ENCODE measurements around the gene PLD4.
A peak's percentile ranks its signal among the peaks of the same experiment; 100 is the strongest.
"Not testable (repeated sequence)": the region's sequence is repeated elsewhere in the genome, so short reads cannot be mapped to it uniquely, and the experiment has no call there.

PLD4 gene

DNA sequence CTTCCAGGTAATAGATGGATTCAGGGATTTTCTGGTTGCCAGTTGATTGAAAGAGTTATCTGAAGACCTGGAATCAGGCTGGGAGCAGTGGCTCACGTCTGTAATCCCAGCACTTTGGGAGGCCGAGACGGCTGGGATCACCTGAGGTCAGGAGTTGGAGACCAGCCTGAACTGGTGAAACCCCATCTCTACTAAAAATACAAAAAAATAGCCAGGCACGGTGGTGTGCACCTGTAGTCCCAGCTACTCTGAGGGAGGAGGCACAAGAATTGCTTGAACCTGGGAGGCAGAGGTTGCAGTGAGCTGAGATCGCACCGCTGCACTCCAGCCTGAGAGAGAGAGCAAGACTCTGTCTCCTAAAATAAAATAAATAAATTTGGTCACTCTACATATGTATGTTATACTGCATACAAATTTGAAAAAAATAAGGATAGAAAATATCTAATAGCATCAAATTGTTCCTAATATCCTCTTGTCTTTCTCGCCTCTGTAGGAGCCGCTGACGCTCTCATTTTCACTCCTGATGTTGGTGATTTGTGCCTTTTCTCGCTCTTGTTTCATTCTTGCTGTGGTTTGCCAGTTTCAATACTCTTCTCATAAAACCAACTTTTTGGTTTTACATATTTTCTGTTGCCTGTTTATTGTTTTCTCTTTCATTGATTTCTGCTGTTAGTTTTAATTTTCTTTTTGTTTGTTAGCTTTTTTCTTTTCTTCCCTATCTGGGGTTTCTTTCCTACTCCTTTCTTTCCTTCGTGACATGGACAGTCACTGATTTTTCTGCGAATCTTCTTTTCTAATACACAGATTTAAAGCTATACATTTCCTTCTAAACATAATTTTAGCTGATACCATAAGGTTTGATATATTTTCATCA lies 23.8 kb upstream of the PLD4 start:
- DNase-seq, result no peak

DNA sequence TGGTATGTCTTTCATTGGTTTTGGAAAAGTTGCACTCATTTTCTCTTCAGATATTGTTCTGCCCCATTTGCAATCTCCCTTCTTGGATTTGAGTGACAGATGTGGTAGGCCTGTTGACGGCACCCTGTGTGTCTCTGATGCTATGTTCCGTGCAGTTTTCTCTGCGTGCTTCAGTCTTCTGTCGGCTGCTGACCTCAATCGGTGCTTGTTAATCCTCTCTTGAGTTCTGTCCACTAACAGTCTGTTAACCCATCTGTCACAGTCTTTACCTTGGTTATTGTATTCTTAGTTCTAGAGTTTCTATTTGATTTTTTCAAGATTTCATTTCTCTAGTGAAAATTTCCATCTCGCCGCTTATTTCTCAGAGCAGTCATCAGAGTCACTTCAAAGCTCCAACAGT lies 20.7 kb upstream of the PLD4 start:
- no peak for DNase-seq

DNA sequence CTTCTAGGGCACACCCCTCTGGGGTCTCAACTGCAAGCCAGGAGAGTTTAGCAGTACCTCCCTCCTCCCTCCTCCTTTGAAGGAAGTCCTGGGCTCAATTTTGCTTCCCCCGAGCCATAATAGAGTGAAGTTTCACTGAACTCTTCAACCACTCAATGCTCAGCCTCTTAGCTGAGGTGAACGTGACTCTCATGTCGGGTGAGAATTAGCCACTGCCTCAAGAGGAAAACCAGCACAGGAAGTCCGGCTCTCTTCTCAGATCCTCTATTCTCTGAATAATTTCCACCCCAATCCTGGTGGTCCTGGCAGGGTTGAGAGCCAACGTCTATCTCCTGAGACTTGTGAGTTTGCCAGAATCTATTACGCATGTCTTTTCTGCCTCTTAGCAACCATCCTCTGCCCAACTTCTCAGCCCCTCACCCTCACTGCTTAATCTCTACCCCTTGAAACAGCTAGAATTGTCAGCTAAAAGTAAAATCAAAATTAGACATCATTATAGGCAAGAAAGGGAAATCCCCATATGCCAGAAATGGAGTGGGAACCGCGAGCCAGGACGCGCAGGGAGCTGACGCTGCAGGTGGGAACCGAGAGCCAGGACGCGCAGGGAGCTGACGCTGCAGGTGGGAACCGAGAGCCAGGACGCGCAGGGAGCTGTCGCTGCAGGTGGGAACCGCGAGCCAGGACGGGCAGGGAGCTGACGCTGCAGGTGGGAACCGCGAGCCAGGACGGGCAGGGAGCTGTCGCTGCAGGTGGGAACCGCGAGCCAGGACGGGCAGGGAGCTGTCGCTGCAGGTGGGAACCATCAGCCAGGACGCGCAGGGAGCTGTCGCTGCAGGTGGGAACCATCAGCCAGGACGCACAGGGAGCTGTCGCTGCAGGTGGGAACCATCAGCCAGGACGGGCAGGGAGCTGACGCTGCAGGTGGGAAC lies 19.8 kb upstream of the PLD4 start:
- not testable (repeated sequence) for DNase-seq

GRCh38 chr14:104905579-104905933 lies 19.1 kb upstream of the PLD4 start:
- DNase-seq, result not testable (repeated sequence)

DNA sequence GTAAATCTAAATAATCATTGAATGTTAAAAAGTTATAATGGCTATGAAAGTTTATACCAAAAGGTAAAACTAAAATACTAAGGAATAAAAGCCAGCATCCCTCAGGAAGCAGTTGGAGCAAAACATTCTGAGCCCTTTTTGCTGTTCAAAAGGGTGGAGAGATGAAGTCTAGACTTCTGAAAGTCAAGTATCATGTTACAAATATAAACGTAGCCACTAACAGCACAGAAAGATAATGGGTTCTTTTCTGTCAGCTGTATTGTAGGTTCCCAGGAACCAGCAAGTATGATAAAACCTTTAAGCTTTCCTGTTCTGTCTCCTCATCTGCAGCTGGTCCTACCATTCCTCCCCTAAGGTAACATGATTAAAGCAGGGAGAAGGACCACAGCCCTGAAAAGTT lies 16.4 kb upstream of the PLD4 start:
- DNase-seq, result no peak

DNA sequence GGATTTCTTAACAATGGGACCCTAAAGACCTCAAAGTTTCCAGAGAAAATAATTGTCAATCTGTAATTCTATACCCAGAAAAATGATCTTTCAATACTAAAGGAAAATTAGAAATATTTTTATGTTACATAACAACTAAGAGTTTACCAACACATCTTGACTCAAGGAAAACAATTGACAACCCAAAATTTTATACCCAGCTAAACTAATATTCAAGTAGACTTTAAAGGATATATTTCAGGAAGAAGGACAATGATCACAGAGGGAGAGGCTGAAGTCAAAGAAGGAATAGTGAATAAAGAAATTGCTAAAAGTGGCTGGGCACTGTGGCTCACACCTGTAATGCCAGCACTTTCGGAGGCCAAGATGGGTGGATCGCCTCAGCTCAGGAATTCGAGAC lies 12.6 kb upstream of the PLD4 start:
- no peak for DNase-seq

GRCh38 chr14:104913435-104913834 lies 11.2 kb upstream of the PLD4 start:
- DNase-seq, result peak; percentile 33

DNA sequence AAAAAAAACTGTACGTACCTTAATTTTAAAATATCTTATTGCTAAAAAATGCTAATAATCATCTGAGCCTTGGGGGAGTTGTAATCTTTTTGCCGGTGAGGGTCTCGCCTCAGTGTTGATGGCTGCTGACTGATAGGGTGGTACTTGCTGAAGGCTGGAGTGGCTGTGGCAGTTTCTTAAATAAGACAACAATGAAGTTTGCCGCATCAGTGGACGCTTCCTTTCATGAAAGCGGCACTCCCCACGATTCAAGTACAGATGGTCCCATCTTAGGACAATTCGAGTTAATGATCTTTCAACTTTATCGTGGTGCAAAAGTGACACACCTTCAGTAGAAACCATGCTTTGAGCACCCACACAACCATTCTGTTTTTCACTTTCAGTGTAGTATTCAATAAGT lies 7.6 kb upstream of the PLD4 start:
- no peak for DNase-seq

- DNase-seq, result no peak
Observed at GRCh38 chr14:104917993-104918392, 6.7 kb upstream of the PLD4 start.

GRCh38 chr14:104919152-104919992 lies 5.3 kb upstream of the PLD4 start:
- DNase-seq, result not testable (repeated sequence)

DNA sequence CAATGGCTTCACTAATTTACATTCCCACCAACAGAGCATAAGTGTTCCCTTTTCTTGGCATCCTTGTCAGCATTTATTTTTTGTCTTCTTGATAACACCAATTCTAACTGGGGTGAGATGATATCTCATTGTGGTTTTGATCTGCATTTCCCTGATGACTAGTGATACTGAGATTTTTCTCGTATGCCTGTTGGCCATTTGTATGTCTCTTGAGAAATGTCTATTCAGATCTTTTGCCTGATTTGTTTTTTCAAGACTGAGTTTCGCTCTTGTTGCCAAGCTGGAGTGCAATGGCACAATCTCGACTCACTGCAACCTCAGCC lies 4.7 kb upstream of the PLD4 start:
- DNase-seq, result no peak

- DNase-seq, result no peak
Observed at GRCh38 chr14:104923640-104924420, 849 bp upstream of the PLD4 start.

DNA sequence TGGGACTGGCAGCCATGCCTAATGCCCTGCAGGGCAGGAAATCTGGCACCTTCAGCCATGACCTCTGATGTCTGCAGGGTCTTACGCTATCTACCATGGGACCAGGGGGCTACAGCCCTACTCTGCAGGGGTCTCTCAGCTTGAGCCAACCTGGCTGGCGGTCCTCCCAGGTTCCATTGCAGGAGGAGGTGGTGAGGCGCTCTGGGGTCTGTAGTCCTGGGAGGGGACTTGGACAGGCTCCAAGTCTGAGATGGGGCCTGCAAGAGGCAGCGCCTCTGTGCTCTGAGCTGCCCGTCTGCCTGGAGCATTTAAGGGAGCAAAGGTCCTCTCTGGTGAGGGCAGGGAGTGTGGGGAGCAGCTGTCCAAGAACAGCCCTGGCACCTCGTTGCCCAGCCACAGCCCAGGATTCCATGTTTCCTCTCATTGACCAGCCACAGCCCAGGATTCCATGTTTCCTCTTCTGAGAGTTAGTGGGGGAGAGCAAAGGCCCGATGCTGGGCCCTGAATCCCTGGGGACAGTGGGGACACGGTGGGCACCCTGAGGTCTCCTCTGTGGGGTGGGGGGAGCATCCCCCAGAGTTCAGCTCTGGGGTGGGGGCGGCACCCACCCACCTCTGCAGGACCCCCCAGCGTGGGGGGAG lies 655 bp downstream of the PLD4 start:
- no peak for DNase-seq

DNA sequence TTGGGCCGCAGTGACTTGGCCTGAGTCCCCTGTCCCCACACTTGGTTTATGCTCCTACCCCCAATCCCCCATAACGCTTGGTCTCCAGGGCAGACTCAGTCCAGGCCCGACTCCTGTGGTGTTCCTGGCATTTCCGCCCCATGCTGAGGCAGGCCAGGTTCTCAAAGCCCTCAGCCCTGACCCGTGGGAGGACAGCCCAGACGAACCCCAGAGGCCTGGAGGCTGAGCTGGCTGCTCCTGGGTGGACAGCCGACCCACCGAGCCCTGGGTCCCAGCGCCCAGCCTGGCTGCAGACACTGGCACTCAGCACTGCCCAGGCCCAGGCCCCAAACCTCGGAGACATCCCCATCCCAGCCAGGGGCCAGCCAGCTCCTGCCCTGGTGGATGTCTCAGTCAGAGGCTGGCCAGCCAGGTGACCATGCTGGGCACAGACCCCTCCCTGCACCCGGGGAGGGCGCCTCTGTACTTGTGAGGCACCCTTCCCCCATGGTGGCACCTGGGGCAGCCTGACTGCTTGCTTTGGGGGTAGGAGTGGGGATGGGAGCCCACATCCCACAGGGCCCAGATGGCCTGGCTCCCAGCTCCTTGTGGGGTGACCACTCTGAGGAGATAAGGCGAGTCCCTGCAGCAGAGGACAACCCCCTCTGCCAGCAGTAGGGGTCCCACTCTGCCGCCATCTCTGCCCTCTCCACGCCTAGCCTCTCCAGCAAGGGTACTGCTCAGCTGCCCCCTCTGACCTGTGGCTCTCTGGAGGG lies 1.4 kb downstream of the PLD4 start:
- no peak for DNase-seq

GRCh38 chr14:104926619-104927431 lies 2.1 kb downstream of the PLD4 start:
- DNase-seq, result no peak

- no peak for DNase-seq
Observed at GRCh38 chr14:104927432-104927816, 2.7 kb downstream of the PLD4 start.

GRCh38 chr14:104927901-104928300 lies 3.2 kb downstream of the PLD4 start:
- no peak for DNase-seq

DNA sequence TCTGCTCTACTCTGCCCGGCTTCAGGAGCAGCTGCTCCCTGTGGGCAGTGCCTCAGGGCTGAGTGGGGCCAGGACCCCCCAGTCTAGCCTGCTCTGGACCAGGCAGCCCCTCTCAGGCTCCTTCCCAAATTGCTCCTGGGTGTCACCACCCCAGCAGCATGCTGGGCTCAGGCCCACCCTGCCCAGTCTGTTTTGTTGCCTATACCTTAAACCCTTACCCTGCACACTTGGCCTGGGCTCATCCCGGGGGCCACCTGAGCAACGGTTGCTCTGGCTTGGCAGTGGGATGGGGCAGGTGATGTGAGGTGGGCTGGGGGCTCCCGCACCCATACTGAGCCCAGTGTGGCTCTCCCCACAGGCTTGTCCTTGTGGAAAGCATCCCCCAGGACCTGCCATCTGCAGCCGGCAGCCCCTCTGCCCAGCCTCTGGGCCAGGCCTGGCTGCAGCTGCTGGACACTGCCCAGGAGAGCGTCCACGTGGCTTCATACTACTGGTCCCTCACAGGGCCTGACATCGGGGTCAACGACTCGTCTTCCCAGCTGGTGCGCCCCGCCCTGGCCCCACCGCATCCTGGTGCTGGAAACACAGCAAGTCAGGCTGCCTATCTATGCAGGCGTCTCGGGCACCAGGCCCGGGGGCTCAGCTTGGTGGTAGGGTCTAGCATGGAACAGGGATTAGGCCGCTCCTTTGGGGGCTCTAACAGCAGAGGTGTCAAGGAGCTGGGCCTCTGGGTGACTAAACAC lies 3.9 kb downstream of the PLD4 start:
- no peak for DNase-seq

Measured in NCI-H1436 (cell line).